HG03139 (cell line): ENCODE measurements around the gene MT1B.
"Not testable (repeated sequence)": the region's sequence is repeated elsewhere in the genome, so short reads cannot be mapped to it uniquely, and the experiment has no call there.

Source experiments
- ATAC-seq: cut with Tn5 transposase; IDR thresholded peaks from one replicate; pipeline ENCODE4 v1.9.1; 2021; ENCODE audit not compliant: unreplicated experiment

MT1B gene

GRCh38 chr16:56618138-56618537 lies 33.5 kb upstream of the MT1B start:
- ATAC-seq = no peak

GRCh38 chr16:56620339-56620897 lies 31.3 kb upstream of the MT1B start:
- no peak for ATAC-seq

- not testable (repeated sequence) for ATAC-seq
Measured at GRCh38 chr16:56621665-56622445, 29.8 kb upstream of the MT1B start.

- not testable (repeated sequence) for ATAC-seq
Measured at GRCh38 chr16:56623184-56623583, 28.5 kb upstream of the MT1B start.

GRCh38 chr16:56623637-56624036 lies 28.0 kb upstream of the MT1B start:
- no peak for ATAC-seq

- no peak for ATAC-seq
Measured at GRCh38 chr16:56625140-56625942, 26.3 kb upstream of the MT1B start, which contains the start of gene MT1E. Gene MT1E (plus strand): TSS chr16:56625781. CDS start chr16:56625852, 71 bp downstream.

GRCh38 chr16:56625943-56626654 lies 25.6 kb upstream of the MT1B start:
- ATAC-seq = no peak

GRCh38 chr16:56626685-56627084 lies 25.0 kb upstream of the MT1B start:
- no peak for ATAC-seq

GRCh38 chr16:56628486-56629350 lies 23.0 kb upstream of the MT1B start:
- no peak for ATAC-seq

- no peak for ATAC-seq
Measured at GRCh38 chr16:56629531-56629930, 22.2 kb upstream of the MT1B start.

- peak; percentile 60 for ATAC-seq
Measured at GRCh38 chr16:56630134-56630533, 21.6 kb upstream of the MT1B start.

GRCh38 chr16:56631197-56631596 lies 20.5 kb upstream of the MT1B start:
- no peak for ATAC-seq

- no peak for ATAC-seq
Measured at GRCh38 chr16:56631832-56632155, 19.9 kb upstream of the MT1B start.

GRCh38 chr16:56632156-56632847 lies 19.4 kb upstream of the MT1B start, which contains the start of gene MT1M:
Gene MT1M (plus strand): TSS chr16:56632659. CDS start chr16:56632732, 73 bp downstream.
- ATAC-seq = no peak

GRCh38 chr16:56632848-56633365 lies 18.8 kb upstream of the MT1B start:
- ATAC-seq = no peak

- no peak for ATAC-seq
Measured at GRCh38 chr16:56633535-56633934, 18.2 kb upstream of the MT1B start.

GRCh38 chr16:56634715-56635440 lies 16.8 kb upstream of the MT1B start:
- ATAC-seq = no peak

GRCh38 chr16:56635441-56635967 lies 16.2 kb upstream of the MT1B start:
- ATAC-seq = no peak
